ENCODE results near the gene RPUSD3. TPM values are rescaled to one million over a fixed set of nuclear protein-coding genes. Genes with fewer than 3 reads are reported as not detected.

The RPUSD3 gene
- total and polyA plus RNA-seq, 10 donors: 21.3 to 41.7 (median 30.0) TPM

GRCh38 chr3:9809615-9810432 is 34.0 kb downstream of the RPUSD3 start, which contains the start of gene TTLL3:
Gene TTLL3, plus strand, starts transcription at chr3:9810262. Its CDS starts 400 bp downstream, at chr3:9810662.
- DNase-seq: peak; percentile 94
- Histone ChIP-seq H3K9me3 (no peaks in the 10 kb centered on the region), H3K27me3 (replicated peaks in 1 of 7) (no peaks in the 10 kb centered on the region), H3K36me3 (peaks cover 0 to 76% (median 27%) of the 10 kb centered on the region in 6 donors), H3K4me3 (peak within 1 kb of the TSS; percentile 53 to 86 (median 70)), H3K27ac (peak within 1 kb of the TSS; percentile 91 to 97 (median 94)), H3K4me1 (peaks cover 4 to 58% (median 31%) of the 10 kb centered on the region in 6 donors)
- WGBS, 5 donors: 0 to 3% (median 1%) methylated on average over 31 to 76 of the region's 76 CpGs
- intact Hi-C loops (cut with DNase I; ENCODE audit: low total_unique reads): no loop called here
- no peak for TF ChIP-seq CTCF (IDR thresholded peaks at IDR 0.05 in 8 of 11, conservative IDR thresholded peaks at IDR 0.05 in 3 of 11)
- TF ChIP-seq POLR2A (IDR thresholded peaks at IDR 0.05): peak in 2 of 3 donors; percentile 3 to 47
- peak; percentile 76 to 90 (median 85) for TF ChIP-seq POLR2AphosphoS5 (IDR thresholded peaks at IDR 0.05)

DNA sequence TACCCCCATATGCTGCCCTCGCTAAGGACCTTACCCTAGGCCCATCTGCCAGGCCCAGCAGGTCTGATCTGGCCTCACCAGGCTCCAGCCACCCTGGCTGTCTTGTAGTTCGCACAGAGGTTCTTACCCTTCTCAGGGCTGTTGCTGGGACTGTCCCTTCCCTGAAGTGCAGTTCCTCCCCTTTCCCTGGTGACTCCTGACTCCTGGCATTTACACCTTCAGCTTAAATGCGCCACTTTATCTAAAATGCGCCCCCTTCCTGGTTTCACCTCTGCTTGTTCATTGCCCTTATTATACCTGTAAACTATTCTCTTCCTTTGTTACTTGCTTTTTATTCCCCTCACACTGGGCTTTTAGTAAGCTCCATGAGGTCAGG is 34.6 kb downstream of the RPUSD3 start:
- intact Hi-C loops (cut with DNase I; ENCODE audit: low total_unique reads): no loop called here
- peak overlapping the region in 7 of 8 donors; percentile 54 to 86 (median 71) for H3K4me3 ChIP-seq
- no peaks in the 10 kb centered on the region for H3K9me3 ChIP-seq
- H3K36me3 ChIP-seq: peaks cover 0 to 76% (median 33%) of the 10 kb centered on the region in 6 donors
- 72 to 78% (median 76%) methylated on average over 4 of the region's 4 CpGs for WGBS, 5 donors
- H3K27ac ChIP-seq: peak overlapping the region; percentile 91 to 97 (median 94)
- H3K4me1 ChIP-seq: peaks cover 4 to 58% (median 31%) of the 10 kb centered on the region in 6 donors
- no peak for TF ChIP-seq POLR2A (IDR thresholded peaks at IDR 0.05)
- no peak for TF ChIP-seq CTCF (IDR thresholded peaks at IDR 0.05 in 8 of 11, conservative IDR thresholded peaks at IDR 0.05 in 3 of 11)
- no peak for TF ChIP-seq POLR2AphosphoS5 (IDR thresholded peaks at IDR 0.05)
- no peak for DNase-seq
- no peaks in the 10 kb centered on the region for H3K27me3 ChIP-seq (replicated peaks in 1 of 7)

GRCh38 chr3:9808345-9809037 is 35.3 kb downstream of the RPUSD3 start:
- Histone ChIP-seq H3K27me3 (replicated peaks in 1 of 7) (no peaks in the 10 kb centered on the region), H3K4me1 (peaks cover 4 to 58% (median 31%) of the 10 kb centered on the region in 6 donors), H3K9me3 (no peaks in the 10 kb centered on the region), H3K4me3 (peak overlapping the region in 1 of 8 donors; percentile 86), H3K36me3 (peaks cover 0 to 76% (median 40%) of the 10 kb centered on the region in 6 donors), H3K27ac (peak overlapping the region; percentile 91 to 97 (median 94))
- 52 to 66% (median 61%) methylated on average over 7 of the region's 7 CpGs for WGBS, 5 donors
- peak; percentile 24 for DNase-seq
- no peak for TF ChIP-seq POLR2AphosphoS5 (IDR thresholded peaks at IDR 0.05)
- peak in 5 of 11 experiments; percentile 7 to 31 (median 17) for TF ChIP-seq CTCF (IDR thresholded peaks at IDR 0.05 in 8 of 11, conservative IDR thresholded peaks at IDR 0.05 in 3 of 11)
- intact Hi-C loops (cut with DNase I; ENCODE audit: low total_unique reads): no loop called here

GRCh38 chr3:9807981-9808344 is 35.8 kb downstream of the RPUSD3 start:
- H3K4me3 ChIP-seq: no peak overlapping the region
- WGBS, 5 donors: 68 to 100% (median 77%) methylated on average over 2 of the region's 2 CpGs
- peak overlapping the region in 5 of 8 donors; percentile 94 to 97 (median 95) for H3K27ac ChIP-seq
- peaks cover 3 to 76% (median 45%) of the 10 kb centered on the region in 6 donors for H3K36me3 ChIP-seq
- H3K9me3 ChIP-seq: no peaks in the 10 kb centered on the region
- peaks cover 4 to 58% (median 31%) of the 10 kb centered on the region in 6 donors for H3K4me1 ChIP-seq
- H3K27me3 ChIP-seq (replicated peaks in 1 of 7): no peaks in the 10 kb centered on the region
- no peak for TF ChIP-seq POLR2A (IDR thresholded peaks at IDR 0.05)
- no peak for TF ChIP-seq CTCF (IDR thresholded peaks at IDR 0.05 in 8 of 11, conservative IDR thresholded peaks at IDR 0.05 in 3 of 11)
- TF ChIP-seq POLR2AphosphoS5 (IDR thresholded peaks at IDR 0.05): no peak
- DNase-seq: no peak
- intact Hi-C loops (cut with DNase I; ENCODE audit: low total_unique reads): no loop called here

Measured in spleen (tissue), 11 donors.